Stimulated activated naive CD4-positive, alpha-beta T cell (primary cell): ENCODE data around the gene SMARCA2.
A peak's percentile ranks its signal among the peaks of the same experiment; 100 is the strongest.

ENCODE experiments used
- DNase-seq, 6 experiments: peaks; one replicate each; lab custom pipeline; 2025; lab: John Stamatoyannopoulos, UW

SMARCA2 gene

GRCh38 chr9:2014696-2015580 lies at the start of gene SMARCA2:
Gene SMARCA2 (plus strand): TSS chr9:2015347. CDS start chr9:2029023, 13,676 bp downstream.
- peak; percentile 92 to 97 (median 96) for DNase-seq

DNA sequence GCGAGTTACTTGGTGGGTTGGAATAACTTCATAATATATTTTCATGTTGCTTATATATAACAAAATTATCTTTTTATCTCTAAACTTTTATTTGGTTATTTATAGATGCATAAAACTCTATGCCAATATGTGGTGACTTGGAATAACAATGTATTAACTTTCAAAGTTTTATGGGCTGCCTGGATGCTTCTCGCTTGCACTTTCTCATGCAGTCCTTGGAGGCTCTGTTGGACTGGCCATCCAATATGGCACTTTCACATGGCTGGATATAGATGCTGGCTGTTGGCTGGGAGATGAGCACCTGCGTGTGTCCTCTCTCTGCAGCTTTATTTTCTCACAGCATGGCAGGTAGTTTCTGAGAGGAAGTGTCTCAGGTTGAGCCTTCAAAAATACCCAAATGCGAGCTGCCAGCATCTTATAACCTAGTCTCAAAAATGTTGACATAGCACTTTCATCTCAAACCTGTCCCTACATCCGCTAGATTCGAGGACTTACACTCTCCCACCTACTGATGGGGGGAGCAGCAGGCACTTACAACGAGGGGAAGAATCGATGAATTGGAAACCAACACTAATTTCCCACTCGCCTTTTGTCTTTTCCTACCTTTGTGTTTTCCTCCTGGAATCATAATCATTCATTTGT lies 48.3 kb upstream of the SMARCA2 start:
- no peak for DNase-seq

DNA sequence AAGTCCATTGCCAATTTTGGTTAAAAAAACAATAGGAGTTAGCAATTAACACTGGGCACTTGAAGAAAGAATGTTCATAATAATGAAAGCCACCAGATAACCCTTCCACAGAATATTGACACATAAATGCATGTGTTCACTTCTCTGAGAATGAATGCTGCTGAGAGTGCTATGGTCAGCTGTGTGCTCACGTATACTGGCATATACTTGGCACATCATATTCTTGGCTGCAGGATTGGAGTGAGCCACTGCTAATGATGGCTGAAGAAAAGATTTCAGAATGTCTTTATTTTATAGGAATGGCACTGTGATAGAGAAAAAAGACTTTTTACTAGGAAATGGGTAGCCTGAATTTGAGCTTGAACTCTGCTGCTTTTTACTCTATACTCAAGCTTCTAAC lies 46.0 kb upstream of the SMARCA2 start:
- DNase-seq: no peak

GRCh38 chr9:1969898-1970297 lies 45.2 kb upstream of the SMARCA2 start:
- no peak for DNase-seq

- DNase-seq: no peak
Observed at GRCh38 chr9:1972672-1973071, 42.5 kb upstream of the SMARCA2 start.

GRCh38 chr9:1977026-1977425 lies 38.1 kb upstream of the SMARCA2 start:
- DNase-seq: no peak

GRCh38 chr9:1978941-1979340 lies 36.2 kb upstream of the SMARCA2 start:
- no peak for DNase-seq

DNA sequence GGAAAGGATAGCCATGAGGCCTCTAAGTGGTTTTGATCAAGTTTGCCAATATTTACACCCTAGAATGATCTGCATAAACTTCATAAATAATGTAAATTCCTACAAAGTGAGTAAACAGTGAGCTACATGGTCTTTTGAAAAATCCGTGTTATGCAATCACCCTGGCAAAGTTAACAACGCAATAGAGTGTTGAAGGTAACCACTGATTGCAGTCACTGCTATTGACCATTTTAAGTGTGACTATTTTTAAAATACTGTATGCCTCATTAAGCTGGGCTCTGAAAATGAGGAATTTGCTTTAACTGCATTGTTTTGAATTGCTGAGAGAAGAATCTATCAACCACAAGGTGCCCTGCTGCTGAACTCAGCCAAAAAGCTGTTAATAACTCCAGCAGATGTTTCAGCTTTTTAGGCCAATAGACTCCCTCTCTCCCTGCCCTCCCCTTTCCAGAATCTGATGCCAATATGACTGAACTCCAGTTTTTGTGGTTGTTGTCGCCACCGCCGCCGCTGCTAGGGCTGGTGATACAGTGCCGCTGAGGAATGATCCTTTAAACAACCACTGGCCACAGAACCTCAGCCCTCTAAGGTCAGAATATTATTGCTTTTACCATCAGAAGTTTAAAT lies 35.3 kb upstream of the SMARCA2 start:
- DNase-seq: no peak

DNA sequence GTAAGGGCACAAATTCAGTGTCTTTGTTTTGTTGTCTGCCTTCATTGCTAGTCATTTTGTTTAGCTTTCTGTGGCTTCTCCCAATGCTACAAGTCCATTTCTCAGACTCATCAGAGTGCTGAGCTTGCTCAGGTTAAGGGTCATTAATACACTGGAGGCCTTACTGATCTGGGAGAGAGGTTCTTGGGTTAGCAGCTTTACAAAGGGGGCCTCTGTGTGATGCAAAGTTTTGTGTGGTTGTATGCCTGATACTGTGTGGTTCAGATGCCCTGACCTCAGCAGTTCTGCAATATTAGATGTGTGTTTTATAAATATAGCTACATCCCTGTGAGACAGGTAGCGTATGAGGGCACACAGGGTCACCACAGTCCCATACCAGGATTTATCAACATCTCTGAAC lies 34.8 kb upstream of the SMARCA2 start:
- DNase-seq: no peak

DNA sequence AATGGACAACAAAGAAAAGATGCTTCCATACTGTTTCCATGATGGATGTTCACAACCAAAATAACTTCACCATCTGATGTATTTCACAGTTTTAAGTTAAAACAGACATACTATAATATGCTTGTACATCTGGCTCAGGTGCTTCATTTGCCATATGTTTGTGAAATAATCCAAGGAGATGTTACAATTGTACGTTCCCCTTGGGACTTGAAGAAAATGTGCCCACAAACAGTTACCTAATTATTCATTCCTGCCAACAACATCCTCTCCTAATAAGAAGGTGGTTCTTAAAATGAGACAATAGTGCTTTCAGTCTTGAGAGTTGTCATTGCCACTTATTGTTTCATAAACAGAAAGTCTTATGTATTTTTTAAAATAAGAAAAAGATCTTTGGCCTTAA lies 33.1 kb upstream of the SMARCA2 start:
- DNase-seq: no peak

DNA sequence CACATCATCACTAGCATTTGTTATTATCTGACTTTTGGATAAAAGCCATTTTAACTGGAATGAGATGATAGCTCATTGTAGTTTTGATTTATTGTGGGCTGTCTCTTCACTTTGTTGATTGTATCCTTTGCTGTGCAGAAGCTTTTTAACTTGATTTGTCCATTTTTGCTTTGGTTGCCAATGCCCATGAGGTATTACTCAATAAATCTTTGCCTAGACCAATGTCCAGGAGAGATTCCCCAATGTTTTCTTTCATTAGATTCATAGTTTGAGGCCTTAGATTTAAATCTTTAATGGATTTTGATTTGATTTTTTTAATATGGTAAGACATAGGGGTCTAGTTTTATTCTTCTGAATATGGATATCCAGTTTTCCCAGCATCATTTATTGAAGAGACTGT lies 28.8 kb upstream of the SMARCA2 start:
- DNase-seq: no peak

DNA sequence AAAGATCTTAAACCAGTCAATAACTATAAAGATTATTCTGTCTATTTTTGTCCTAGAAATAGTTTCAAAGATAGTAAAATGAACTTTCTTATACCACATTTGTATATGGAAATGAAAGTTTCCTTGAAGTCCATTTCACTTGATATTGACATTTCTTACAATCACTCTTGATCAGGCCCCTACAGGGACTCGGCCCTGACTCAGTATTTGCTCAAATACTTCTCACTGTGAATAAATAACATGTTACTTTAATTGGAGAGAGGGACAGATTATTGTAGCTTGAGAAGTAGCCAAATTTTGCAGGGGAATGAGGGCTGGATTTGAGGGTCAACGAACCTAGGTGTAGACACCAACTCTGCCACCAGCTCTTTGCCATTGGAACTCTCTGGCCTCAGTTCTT lies 25.6 kb upstream of the SMARCA2 start:
- DNase-seq: no peak

DNA sequence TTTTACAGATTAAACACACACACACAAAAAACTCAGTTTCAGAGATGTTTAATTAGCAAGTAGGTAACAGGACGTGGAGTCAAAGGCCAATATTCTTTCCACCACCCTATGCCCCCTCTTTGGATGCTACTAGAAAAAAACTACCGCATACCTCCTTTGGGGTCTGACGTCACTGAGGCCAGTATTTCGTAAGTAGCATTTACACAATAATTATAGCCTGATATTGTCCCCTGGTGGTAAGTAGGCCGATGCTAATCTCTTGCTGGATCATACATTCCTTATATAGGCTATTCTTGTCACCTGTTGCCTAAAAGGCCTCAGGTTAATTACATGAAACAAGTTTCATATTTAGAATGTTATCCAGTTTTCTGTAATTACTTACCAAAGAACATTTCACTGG lies 21.0 kb upstream of the SMARCA2 start:
- no peak for DNase-seq

DNA sequence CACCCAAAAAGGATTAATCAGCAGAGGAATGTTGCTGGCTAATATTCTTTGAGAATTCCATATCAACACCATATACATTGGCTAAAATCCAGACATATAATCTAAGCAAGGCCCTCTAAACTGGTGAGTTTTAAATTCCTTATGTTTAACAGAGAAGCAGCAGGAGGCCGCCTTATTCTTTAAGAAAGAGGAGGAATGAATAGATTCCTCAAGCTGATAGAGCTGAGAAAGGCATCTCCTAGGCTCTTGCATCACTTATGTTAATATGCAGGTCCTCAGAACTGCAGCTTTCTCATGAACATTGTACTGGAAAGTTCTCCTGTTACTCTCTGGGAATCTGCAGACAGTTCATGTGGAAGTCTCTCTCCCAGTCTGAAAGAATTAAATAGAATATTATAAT lies 20.1 kb upstream of the SMARCA2 start:
- DNase-seq: no peak

DNA sequence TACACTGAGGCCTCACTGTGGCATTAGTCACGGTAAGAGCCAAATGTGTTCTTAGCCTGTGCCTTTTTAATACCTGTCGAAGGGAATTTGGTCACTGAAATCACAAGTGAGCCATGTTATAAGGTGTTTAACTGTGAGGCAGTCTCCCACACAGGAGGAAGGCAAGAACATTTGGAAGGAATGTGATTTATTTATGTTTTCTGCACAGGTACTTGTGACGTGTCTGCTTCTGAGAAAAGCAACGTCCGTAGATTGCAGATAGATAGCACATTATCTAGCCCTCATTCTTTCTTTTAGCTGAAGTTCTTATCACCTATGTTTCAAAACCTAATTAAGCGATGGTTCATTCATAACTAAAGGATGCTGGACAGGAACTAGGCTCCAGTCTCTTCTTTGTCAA lies 19.0 kb upstream of the SMARCA2 start:
- DNase-seq: no peak

DNA sequence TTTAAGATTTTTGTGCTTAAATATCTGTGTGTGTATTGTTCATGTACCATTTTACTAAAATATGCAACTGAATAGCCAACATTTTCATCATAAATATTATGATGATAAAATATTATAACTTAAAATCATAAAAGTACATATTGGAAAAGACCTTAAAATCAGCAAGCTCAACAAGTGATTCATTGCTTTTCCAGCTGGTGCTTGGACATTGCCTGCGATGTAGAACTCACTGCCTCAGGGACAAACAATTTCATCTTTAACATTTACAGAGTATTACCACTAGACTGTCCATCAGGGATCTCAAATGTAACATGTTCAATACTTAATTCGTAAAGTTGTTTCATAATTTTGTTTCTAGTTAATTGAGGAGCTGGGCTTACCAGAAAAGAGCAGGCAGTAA lies 17.5 kb upstream of the SMARCA2 start:
- DNase-seq: no peak

DNA sequence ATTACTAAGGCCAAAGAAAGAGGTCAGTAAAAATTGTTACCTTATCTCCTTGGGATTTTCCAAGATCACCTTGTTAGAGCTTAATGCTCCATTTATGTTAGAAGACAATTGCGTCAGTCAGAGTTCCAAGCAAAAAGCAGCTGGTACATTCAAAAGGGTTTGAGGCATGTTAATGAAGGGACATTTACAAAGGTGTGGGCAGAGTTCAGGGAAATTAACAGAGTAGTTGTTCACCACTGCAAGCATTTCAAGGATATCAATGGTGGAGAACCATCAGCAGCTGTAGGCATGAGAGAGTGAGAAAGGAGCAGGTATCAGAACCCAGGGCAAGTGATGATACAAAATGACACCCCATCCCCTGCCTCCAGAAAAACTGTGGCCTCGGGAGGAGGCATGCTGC lies 17.0 kb upstream of the SMARCA2 start:
- DNase-seq: no peak

- no peak for DNase-seq
Observed at GRCh38 chr9:2000314-2000713, 14.8 kb upstream of the SMARCA2 start.

- DNase-seq: no peak
Observed at GRCh38 chr9:2008372-2008771, 6.8 kb upstream of the SMARCA2 start.

DNA sequence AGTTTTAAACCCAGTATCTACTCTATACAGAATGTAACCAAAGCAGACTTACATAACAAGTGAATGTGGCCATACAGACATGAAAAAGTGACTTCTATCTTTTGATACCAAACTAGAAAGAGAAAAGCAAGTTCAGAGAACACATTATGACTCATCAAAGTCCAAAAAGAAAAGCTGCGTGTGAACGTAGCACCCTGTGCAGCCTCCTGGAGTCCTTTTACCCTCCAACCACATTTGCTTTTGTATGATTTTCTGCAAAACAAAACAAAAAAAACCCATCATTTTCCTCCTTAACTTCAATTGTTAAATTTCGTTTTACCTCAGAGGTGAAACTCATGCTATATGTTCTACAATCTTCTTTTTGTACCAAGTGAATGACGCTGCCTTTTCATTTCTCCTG lies 2.8 kb upstream of the SMARCA2 start:
- no peak for DNase-seq

- DNase-seq: no peak
Observed at GRCh38 chr9:2013743-2014475, 1.2 kb upstream of the SMARCA2 start.
